HCT116 (cell line): ENCODE data around the gene POPDC2. TPM values are rescaled to one million over a fixed set of nuclear protein-coding genes. Genes with fewer than 3 reads are reported as not detected.

Experiments used
- ATAC-seq: fragments of 200-7000 bp; cut with Tn5 transposase; 2 replicates; pipeline ENCODE4 v1.9.1; 2020; ENCODE audit warnings: mild to moderate bottlenecking, moderate library complexity
- BruUV-seq: library from RNA; stranded (reverse); fragments of 400-500 nt; replicated peaks from 2 replicates; lab custom pipeline; 2021; lab: Mats Ljungman, UMichigan
- CTCF ChIA-PET: fragments of 300-600 bp; sonication (Branson Sonifier 250); formaldehyde crosslinking; loops from one replicate; lab custom pipeline; 2021; ENCODE audit warnings: antibody characterized with exemption; lab: Charles Lee
- POLR2A ChIA-PET: fragments of 300-600, 350-600 bp; sonication (Branson Sonifier 250); formaldehyde crosslinking; loops from one replicate; lab custom pipeline; 2021; ENCODE audit warnings: antibody characterized with exemption; lab: Charles Lee
- RAD21 ChIA-PET, 2 experiments: fragments of 300-600 bp; sonication (Branson Sonifier 250); formaldehyde crosslinking; loops; one replicate each; lab custom pipeline; 2023; ENCODE audit warnings: low total read pairs in 2 of 2; ENCODE audit not compliant: uncharacterized antibody in 2 of 2, unreplicated experiment in 2 of 2, low non-redundant PET in 1 of 2; lab: Charles Lee
- DNase-seq: peaks from one replicate; pipeline ENCODE4 v3.0.0-alpha.2; 2010; ENCODE audit warnings: low read depth, low spot score
- H2AFZ ChIP-seq: fragments of 200-600 bp; shearing (Covaris generic), sonication (generic); 2 replicates; pipeline ENCODE4 v1.6.1; 2017; ENCODE audit warnings: low read depth, mixed run types, mixed read lengths, antibody characterized with exemption, low read length; ENCODE audit not compliant: poor library complexity, severe bottlenecking
- H3K27ac ChIP-seq: 2 replicates; pipeline ENCODE4 v1.5.1; 2012; ENCODE audit warnings: low read depth, low read length
- H3K27me3 ChIP-seq: fragments of 200-600 bp; sonication (generic); 2 replicates; pipeline ENCODE4 v1.6.1; 2016; ENCODE audit warnings: mixed run types, low read length, mixed read lengths; ENCODE audit not compliant: insufficient read depth
- H3K36me3 ChIP-seq, 2 experiments: fragments of 200-500 bp in 1 of 2; fragments of 200-600 bp in 1 of 2; sonication (Bioruptor generic) in 1 of 2; sonication (generic) in 1 of 2; 2 replicates each; pipeline versions ENCODE4 v1.5.1 to v1.6.1; 2014 to 2016; ENCODE audit warnings: low read length in 2 of 2, inconsistent platforms in 1 of 2, mixed read lengths in 1 of 2, mixed run types in 1 of 2; ENCODE audit not compliant: insufficient read depth in 2 of 2, control insufficient read depth in 1 of 2
- H3K4me1 ChIP-seq, 2 experiments: fragments of 200-600 bp in 1 of 2; sonication (generic) in 1 of 2; 2 replicates each; pipeline versions ENCODE4 v1.5.1 to v1.6.1; 2012 to 2017; ENCODE audit warnings: low read length in 2 of 2, inconsistent platforms in 1 of 2, mild to moderate bottlenecking in 1 of 2, mixed read lengths in 1 of 2, mixed run types in 1 of 2, moderate library complexity in 1 of 2; ENCODE audit not compliant: insufficient read depth in 2 of 2, control insufficient read depth in 1 of 2
- H3K4me2 ChIP-seq: fragments of 200-600 bp; sonication (generic); 2 replicates; pipeline ENCODE4 v1.6.1; 2017; ENCODE audit warnings: mixed run types, low read length, mixed read lengths
- H3K4me3 ChIP-seq, 2 experiments: fragments of 200-600 bp in 1 of 2; sonication (generic) in 1 of 2; replicated peaks in 1 of 2; 2 replicates each; pipeline ENCODE4 v1.5.1; 2011 to 2016; ENCODE audit warnings: low read length in 2 of 2, control low read depth in 1 of 2, low read depth in 1 of 2, mild to moderate bottlenecking in 1 of 2, mixed read lengths in 1 of 2, mixed run types in 1 of 2
- H3K79me2 ChIP-seq: fragments of 200-600 bp; sonication (generic); 2 replicates; pipeline ENCODE4 v1.6.1; 2017; ENCODE audit warnings: mild to moderate bottlenecking, mixed run types, low read length, moderate library complexity, mixed read lengths; ENCODE audit not compliant: insufficient read depth
- H3K9ac ChIP-seq: fragments of 200-600 bp; sonication (generic); 2 replicates; pipeline ENCODE4 v1.6.1; 2016; ENCODE audit warnings: low read length, mixed read lengths
- H3K9me2 ChIP-seq: fragments of 200-600 bp; sonication (generic), shearing (Covaris generic); 2 replicates; pipeline ENCODE4 v1.6.1; 2017; ENCODE audit warnings: mixed run types, mild to moderate bottlenecking, moderate library complexity; ENCODE audit not compliant: insufficient read depth
- H3K9me3 ChIP-seq, 2 experiments: fragments of 200-500 bp in 1 of 2; fragments of 200-600 bp in 1 of 2; sonication (Bioruptor generic) in 1 of 2; sonication (generic) in 1 of 2; 2 replicates each; pipeline ENCODE4 v1.6.1; 2014 to 2017; ENCODE audit warnings: low read length in 2 of 2, mixed read lengths in 2 of 2, inconsistent platforms in 1 of 2, low read depth in 1 of 2, mild to moderate bottlenecking in 1 of 2, mixed run types in 1 of 2, moderate library complexity in 1 of 2; ENCODE audit not compliant: control insufficient read depth in 1 of 2, insufficient read depth in 1 of 2
- H4K20me1 ChIP-seq: fragments of 200-600 bp; sonication (generic), shearing (Covaris generic); 2 replicates; pipeline ENCODE4 v1.6.1; 2017; ENCODE audit warnings: mixed run types, mild to moderate bottlenecking, moderate library complexity; ENCODE audit not compliant: insufficient read depth
- CBX3 ChIP-seq: IDR thresholded peaks from 2 replicates; pipeline ENCODE4 v1.6.1; 2012; ENCODE audit warnings: low read depth
- CEBPB ChIP-seq: IDR thresholded peaks from 2 replicates; pipeline ENCODE4 v1.6.1; 2012; ENCODE audit warnings: low read depth
- ELF1 ChIP-seq: IDR thresholded peaks from 2 replicates; pipeline ENCODE4 v1.6.1; 2012; ENCODE audit warnings: low read depth, borderline replicate concordance
- POLR2AphosphoS5 ChIP-seq: IDR thresholded peaks from 2 replicates; pipeline ENCODE4 v1.6.1; 2011; ENCODE audit warnings: mild to moderate bottlenecking, low read depth, low read length, moderate library complexity
- RAD21 ChIP-seq: IDR thresholded peaks from 2 replicates; pipeline ENCODE4 v1.6.1; 2012; ENCODE audit warnings: low read depth, mild to moderate bottlenecking
- ZNF274 ChIP-seq: fragments of 200-500 bp; sonication (Bioruptor generic); IDR thresholded peaks from 2 replicates; pipeline ENCODE4 v1.6.1; 2014; ENCODE audit warnings: mild to moderate bottlenecking, low read depth, low read length, inconsistent platforms
- intact Hi-C: fragments of 100-400 bp; cut with micrococcal nuclease; formaldehyde crosslinking; loops from 2 replicates; pipeline ENCODE4 v1.10.0; 2022
- total RNA-seq: library from RNA; stranded (reverse); gene quantifications from one replicate; pipeline ENCODE4 v1.2.1, GENCODE V29; 2021; ENCODE audit not compliant: unreplicated experiment
- TF ChIP-seq, protein P1 (sequence below), 3 experiments: fragments of 200-600 bp in 1 of 3; sonication (generic) in 1 of 3; IDR thresholded peaks in 2 of 3; conservative IDR thresholded peaks in 1 of 3; 2 replicates each; pipeline ENCODE4 v1.5.1; 2012 to 2017; ENCODE audit warnings: low read depth in 2 of 3, low read length in 2 of 3, antibody characterized with exemption in 1 of 3, borderline replicate concordance in 1 of 3, control low read depth in 1 of 3, mild to moderate bottlenecking in 1 of 3, mixed read lengths in 1 of 3, mixed run types in 1 of 3, moderate library complexity in 1 of 3; ENCODE audit not compliant: insufficient read depth in 1 of 3

The POPDC2 gene
- total RNA-seq, 1 experiment from 2014 or later, result 1.6 TPM

DNA sequence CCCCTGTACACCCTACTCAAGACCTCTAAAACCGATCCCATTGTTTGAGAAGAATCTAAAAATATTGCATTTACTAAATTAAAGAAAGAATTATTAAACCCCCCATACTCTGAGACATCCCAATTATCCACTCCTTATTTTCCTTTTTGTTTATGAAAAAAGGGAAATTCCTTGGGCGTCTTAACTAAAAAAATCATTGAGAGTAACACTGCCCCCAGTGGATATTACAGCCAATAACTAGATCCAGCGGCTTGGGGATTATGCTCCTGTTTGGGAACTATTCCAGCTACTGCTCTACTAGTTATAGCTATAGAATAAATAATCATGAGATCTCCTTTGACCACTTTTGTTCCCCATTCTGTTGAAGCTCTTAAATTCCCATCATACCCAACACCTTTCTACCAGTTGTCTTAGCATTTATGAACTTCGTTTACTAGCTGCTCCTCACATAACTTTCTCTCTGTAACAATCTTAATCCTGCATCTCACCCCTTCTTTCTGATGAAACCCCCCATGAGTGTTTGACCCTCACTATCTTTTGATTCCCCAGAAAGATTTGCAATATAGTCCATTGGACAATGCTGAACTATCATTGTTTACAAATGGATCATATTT lies 29.8 kb upstream of the POPDC2 start:
- TF ChIP-seq CBX3, result 0 out of 2 replicates have a peak, but pooled peaks have one; percentile 12
- no peak for TF ChIP-seq ELF1
- TF ChIP-seq, protein P1, sequence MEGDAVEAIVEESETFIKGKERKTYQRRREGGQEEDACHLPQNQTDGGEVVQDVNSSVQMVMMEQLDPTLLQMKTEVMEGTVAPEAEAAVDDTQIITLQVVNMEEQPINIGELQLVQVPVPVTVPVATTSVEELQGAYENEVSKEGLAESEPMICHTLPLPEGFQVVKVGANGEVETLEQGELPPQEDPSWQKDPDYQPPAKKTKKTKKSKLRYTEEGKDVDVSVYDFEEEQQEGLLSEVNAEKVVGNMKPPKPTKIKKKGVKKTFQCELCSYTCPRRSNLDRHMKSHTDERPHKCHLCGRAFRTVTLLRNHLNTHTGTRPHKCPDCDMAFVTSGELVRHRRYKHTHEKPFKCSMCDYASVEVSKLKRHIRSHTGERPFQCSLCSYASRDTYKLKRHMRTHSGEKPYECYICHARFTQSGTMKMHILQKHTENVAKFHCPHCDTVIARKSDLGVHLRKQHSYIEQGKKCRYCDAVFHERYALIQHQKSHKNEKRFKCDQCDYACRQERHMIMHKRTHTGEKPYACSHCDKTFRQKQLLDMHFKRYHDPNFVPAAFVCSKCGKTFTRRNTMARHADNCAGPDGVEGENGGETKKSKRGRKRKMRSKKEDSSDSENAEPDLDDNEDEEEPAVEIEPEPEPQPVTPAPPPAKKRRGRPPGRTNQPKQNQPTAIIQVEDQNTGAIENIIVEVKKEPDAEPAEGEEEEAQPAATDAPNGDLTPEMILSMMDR (IDR thresholded peaks at IDR 0.05 in 2 of 3, conservative IDR thresholded peaks at IDR 0.05 in 1 of 3; ENCODE audit: borderline replicate concordance in 1 of 3, insufficient read depth in 1 of 3, low read depth in 2 of 3, low read length in 2 of 3), result peak; percentile 24 to 65 (median 58); a peak in 5 of 6 replicates
- TF ChIP-seq, all 23 proteins: peak for 2

DNA sequence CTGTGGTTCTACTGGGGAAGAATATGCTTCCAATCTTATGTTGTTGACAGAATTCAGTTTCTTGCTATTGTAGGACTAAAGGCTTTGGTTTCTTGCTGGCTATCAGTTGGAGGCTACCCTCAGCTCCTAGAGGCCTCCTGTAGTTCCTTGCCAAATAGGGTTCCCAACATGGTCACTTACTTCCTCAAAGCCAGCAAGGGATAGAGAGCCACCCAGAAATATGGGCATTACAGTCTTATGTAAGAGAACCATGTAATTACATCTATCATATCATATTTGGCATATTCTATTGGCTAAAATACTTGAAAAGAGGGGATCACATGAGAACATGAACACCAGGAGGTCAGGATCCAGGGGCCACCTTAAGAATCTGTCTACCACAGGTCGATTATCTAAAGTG lies 23.0 kb upstream of the POPDC2 start:
- ATAC-seq (no peak), DNase-seq (no peak)
- Histone ChIP-seq H3K9me3 (no peaks in the 10 kb centered on the region), H4K20me1 (no peaks in the 10 kb centered on the region), H3K9me2 (no peaks in the 10 kb centered on the region), H3K4me3 (no peak overlapping the region), H3K36me3 (no peaks in the 10 kb centered on the region), H3K4me1 (no peaks in the 10 kb centered on the region), H3K9ac (no peak overlapping the region), H3K27me3 (no peaks in the 10 kb centered on the region), H3K4me2 (no peak overlapping the region), H3K27ac (no peak overlapping the region), H3K79me2 (no peaks in the 10 kb centered on the region), H2AFZ (no peak overlapping the region)
- POLR2A ChIA-PET, result no interaction called here
- TF ChIP-seq CEBPB (no peak), ZNF274 (no peak), POLR2AphosphoS5 (no peak), RAD21 (no peak)
- CTCF ChIA-PET, result no interaction called here
- no TSS peak for BruUV-seq
- intact Hi-C loops, result loop anchor here (5.0 kb wide), 1 partner anchor 586 kb away; no protein-coding TSS in a partner anchor
- RAD21 ChIA-PET, result no interaction called here

More for the DNA sequence above, 29.8 kb upstream of the POPDC2 start:
- no peaks in the 10 kb centered on the region for H3K9me2 ChIP-seq
- ChIA-PET CTCF (interaction anchor here (0.8 to 1.5 kb wide), 4 partner anchors 9 to 449 kb away, joined by 3 to 10 read pairs (median 4); partner anchors contain the start of gene B4GALT4), RAD21 (no interaction called here), POLR2A (no interaction called here)
- no peaks in the 10 kb centered on the region for H3K79me2 ChIP-seq
- intact Hi-C loops, result no loop called here
- H4K20me1 ChIP-seq, result no peaks in the 10 kb centered on the region
- peak; percentile 82 for ATAC-seq
- H2AFZ ChIP-seq, result peak overlapping the region; percentile 90
- no peak overlapping the region for H3K27ac ChIP-seq
- DNase-seq, result no peak
- no peaks in the 10 kb centered on the region for H3K4me1 ChIP-seq
- no peaks in the 10 kb centered on the region for H3K9me3 ChIP-seq
- no peak overlapping the region for H3K4me2 ChIP-seq
- H3K4me3 ChIP-seq, result no peak overlapping the region
- no peaks in the 10 kb centered on the region for H3K27me3 ChIP-seq
- no peaks in the 10 kb centered on the region for H3K36me3 ChIP-seq
- BruUV-seq, result no TSS peak
- no peak overlapping the region for H3K9ac ChIP-seq
